GM21619 (cell line): ENCODE measurements around the gene DEPDC4.
"Not testable (repeated sequence)": the region's sequence is repeated elsewhere in the genome, so short reads cannot be mapped to it uniquely, and the experiment has no call there.

ENCODE experiments used
- ATAC-seq: cut with Tn5 transposase; IDR thresholded peaks from one replicate; pipeline ENCODE4 v1.9.1; 2021; ENCODE audit not compliant: unreplicated experiment

Gene DEPDC4

GRCh38 chr12:100265107-100265506 is 1.8 kb downstream of the DEPDC4 start:
- not testable (repeated sequence) for ATAC-seq

DNA sequence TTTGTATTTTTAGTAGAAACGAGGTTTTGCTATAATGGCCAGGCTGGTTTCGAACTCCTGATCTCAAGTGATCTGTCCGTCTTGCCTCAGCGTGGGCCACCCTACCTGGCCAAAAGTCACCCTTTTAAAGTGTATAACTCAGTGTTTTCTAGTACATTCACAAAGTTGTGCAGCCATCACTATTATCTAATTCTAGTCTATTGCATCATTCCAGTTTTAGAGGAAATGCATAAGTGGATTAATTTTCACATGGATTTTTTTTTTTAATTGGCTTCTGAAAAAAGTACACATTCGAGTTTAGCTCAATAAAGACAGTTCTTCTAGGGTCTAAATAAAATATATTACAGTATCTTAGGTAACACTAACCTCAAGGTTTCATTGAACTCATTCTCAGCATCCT is 3.7 kb downstream of the DEPDC4 start:
- no peak for ATAC-seq

DNA sequence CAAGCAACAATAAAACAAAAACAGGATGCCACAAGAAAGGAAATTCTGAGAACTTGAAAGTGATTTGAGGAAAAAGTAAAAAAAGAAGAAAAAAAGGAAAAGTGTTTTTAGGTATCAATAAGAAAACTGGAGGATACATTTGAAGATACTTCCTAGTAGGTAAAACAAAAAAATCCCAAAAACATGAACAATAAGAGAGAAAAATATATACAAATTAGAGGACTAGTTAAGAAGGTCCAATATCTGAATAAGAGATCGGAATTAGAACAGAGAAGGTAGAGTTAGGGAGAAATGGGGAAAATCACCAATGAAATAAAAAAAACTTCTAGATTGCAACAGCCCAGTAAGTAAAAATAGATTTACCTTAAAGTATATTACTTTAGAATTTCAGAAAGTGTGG is 8.8 kb downstream of the DEPDC4 start:
- ATAC-seq = no peak

DNA sequence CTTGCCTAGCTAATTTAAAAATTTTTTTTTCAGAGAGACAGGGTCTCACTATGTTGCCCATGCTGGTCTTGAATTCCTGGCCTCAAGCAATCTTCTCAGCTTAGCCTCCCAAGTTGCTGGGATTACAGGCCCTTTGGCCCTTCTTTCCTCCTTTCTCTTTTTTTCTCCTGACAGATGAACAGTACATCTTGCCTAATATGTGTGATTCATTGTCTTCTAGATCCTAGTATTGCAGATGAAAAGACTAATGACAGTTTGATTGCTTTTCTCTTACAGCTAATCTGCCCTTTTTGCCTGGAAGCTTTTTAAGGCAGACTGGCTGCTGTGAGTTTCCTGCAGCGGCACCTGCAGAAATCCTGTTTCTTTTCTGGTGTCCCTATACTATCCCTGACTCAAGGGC is 12.0 kb downstream of the DEPDC4 start:
- ATAC-seq = no peak

DNA sequence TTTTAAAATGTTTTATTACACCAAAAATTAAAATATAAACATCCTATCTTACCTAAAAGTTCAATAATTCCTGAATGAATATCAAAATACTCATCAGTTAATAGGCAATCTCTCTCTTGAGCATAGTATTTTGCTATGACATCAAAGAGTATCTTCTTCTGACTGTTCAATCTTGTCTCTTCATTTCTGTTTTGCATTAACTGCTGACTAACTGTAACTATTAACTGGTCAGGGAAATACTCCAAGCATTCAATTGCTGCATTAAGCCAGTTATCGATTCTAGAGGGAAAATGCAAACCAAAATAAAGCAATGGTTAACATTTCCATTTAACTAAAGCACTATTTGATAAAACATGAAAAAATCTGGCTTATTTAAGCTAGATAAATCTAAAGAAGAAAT is 13.4 kb downstream of the DEPDC4 start:
- ATAC-seq = no peak

- no peak for ATAC-seq
Measured at GRCh38 chr12:100251917-100252316, 15.0 kb downstream of the DEPDC4 start.

DNA sequence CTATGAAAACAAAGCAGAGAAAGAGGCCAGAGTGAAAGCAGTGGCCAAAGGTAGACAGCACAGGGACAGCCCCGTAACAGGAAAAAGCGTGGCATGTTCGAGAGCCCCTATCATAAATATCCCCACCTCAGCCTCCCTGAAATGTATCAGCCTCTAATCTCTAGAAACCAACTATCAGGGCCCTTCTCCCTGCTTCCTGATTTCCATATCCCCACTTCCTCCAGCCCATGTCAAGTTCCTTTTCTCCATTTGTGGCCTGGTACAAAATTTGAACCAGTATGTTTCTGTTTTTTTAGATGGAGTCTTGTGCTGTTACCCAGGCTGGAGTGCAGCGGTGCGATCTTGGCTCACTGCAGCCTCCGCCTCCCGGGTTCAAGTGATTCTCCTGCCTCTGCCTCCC is 16.9 kb downstream of the DEPDC4 start:
- no peak for ATAC-seq

GRCh38 chr12:100248886-100249285 is 18.0 kb downstream of the DEPDC4 start:
- ATAC-seq = no peak

DNA sequence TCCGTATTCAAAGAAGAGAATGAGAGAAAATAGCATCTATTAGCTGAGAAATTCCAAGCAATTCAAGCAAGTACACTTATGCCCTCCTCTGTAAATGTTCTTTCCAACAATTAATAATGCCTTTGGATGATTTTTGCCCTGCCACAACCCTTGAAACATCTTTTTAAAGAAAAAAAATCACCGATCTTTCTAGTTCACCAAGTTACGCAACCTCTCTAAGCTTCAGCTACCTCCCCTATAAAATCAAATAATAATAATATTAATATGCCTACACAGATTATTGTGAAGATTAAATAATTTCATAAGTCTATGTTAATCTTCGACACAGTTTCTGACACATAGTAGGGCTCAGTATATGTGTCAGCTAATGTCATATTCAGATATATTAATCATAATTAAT is 19.1 kb downstream of the DEPDC4 start:
- ATAC-seq = no peak

DNA sequence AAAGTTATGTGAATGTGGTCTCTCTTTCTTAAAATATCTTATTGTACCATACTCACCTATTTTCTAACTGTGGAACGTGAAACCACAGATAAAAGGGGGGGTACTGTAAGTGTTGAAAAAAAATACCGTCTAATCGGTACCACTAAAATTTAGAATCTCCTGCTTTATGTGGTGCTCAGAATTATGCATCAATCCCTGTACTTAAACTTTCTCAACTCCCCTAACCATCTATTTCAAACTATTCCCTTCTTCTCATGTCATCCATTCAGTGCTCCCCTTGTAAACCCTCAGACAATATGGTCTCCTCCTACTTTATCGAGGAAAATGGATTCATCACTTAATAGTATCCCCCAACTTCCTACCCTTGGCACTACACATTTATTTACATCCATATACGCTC is 23.7 kb downstream of the DEPDC4 start:
- no peak for ATAC-seq

DNA sequence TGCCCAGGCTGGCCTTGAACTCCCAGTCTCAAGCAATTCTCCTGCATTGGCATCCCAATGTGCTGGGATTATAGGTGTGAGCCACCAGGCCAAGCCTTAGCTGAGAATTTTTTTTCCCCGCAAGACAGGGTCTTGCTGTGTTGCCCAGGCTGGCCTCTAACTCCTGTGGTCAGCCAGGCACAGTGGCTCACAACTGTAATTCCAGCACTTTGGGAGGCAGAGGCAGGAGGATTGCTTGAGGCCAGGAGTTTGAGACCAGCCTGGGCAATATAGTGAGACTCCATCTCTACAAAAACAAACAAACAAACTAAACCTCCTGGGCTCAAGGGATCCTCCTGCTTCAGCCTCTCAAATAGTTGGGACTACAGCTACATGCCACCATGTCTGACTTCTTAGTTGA is 27.3 kb downstream of the DEPDC4 start:
- no peak for ATAC-seq

DNA sequence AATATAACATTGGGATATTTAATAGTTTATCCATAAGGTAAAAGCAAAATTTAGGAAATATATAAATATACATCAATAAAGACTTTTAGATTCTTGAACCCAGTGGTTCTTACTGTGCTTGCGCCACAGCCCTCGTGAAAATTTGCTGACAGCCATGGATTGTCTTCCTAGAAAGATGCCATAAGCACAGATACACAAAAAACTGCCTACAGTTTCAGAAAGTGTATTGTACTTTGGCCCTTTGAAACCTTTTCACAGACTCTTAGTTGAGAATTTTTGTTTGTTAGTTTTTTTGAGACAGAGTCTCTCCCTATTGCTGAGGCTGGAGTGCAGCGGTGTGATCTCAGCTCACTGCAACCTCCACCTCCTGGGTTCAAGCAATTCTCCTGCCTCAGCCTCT is 28.1 kb downstream of the DEPDC4 start:
- no peak for ATAC-seq

GRCh38 chr12:100234591-100235304 is 32.1 kb downstream of the DEPDC4 start:
- no peak for ATAC-seq

DNA sequence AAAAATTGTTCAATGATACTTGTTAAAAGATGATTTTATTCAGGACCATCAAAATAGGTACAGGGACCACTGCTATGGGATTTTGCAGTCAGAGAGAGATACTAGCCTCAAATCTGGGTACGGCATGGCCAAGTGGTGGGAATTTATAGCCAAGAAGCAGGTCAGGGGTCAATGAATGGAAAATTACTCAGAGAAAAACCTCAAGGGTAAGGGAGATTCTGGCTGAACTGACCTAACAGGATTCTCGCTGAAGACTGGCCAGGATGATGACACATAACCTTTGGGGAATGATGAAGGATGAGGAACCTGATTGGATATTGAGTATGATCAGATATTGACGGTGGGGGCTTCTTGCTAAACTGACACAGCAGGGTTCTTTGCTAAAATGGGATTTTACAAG is 32.7 kb downstream of the DEPDC4 start:
- no peak for ATAC-seq

GRCh38 chr12:100231873-100232272 is 35.0 kb downstream of the DEPDC4 start:
- not testable (repeated sequence) for ATAC-seq

DNA sequence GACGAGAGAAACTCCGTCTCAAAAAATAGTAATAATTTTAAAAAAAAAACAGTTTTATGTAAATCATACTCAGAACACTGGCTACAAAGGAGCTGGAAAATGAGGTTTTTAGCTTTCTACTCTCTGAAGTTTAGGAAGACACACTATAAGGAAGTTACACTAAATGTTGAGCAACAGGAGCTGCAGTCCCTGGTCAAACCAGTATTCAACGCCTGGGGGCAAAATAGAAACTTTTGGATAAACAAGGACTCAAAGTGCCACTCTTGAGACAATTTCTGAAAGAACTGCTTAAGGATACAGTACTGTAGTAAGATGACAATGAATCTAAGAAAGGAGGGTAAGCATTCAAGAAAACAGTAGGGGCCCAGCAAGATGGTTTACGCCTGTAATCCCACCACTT is 37.0 kb downstream of the DEPDC4 start:
- no peak for ATAC-seq

DNA sequence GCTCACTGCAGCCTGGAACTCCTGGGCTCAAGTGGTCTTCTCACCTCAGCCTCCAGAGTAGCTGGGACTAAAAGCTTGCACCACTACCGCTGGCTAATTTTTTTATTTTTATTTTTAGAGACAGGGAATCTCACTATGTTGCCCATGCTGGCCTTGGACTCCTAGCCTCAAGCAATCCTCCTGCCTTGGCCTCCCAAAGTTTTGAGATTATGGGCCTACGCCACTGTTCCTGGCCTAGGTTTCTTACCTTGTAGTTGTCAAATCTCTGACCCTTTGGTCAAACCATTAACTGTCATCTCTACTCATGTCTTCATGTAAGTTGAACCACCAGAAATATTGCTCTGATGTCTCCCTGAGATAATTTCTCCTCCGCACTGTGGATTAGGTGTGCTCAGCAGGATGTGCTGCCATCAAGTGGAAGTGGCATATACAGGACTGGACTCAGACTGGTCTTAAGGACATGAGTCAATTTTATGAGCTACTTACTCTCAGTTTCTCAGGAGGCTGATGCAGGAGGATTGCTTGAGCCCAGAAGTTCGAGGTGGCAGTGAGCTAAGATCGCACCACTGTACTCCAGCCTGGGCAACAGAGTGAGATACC is 37.7 kb downstream of the DEPDC4 start:
- no peak for ATAC-seq

DNA sequence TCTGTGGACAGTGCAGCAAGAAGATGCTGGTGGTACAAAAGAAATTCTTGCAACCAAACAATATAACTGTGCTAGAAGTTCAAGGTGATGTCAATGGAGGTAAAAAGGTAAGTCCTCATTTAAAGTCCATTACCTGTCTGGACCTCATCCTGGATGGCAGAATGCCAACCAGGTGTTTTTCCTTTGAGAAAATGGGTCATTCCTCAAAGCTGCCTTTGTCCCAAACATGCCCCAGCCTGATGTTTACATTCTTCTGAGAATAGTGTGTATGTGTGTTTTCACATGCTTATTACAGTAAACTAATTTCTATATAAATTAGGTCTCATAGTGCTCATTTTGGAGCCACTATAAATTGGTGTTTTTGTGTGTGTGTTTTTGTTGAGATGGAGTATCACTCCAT is 41.4 kb downstream of the DEPDC4 start:
- no peak for ATAC-seq

GRCh38 chr12:100222173-100222572 is 44.7 kb downstream of the DEPDC4 start:
- ATAC-seq = not testable (repeated sequence)

- no peak for ATAC-seq
Measured at GRCh38 chr12:100221523-100221922, 45.4 kb downstream of the DEPDC4 start.

DNA sequence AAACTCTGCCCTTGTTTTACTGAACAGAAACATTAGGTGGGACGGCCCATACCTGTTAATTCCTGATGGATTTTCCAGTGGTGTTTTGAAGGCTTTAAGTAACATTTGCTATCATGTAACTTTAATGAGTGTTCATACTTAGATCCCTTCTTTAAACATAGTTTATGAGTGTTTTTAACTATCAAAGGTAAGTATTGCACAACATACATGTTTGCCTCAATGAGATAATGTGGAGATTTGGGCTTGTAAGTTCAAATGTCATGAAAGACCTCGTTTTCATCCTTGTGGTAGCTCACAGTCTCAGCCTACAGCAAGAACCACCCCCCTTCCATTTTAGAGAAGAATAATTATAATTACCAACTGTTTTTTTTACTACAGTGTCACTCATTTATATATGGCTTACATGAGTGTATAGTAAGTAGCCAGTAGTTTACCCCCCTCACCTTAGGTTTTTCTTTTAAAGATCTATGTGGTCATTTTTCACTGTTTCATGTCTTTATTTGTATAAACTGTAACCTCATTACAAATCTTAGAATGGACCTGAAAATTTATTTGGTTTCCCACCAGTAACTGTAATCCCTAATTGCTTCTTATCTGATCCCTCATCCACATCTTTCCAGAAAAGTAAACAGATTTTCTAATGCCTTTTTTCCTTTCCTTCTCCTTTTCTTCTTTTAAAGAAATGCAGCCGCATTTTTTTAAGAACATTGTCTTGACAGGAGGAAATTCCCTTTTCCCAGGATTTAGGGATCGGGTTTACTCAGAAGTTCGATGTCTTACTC is 47.4 kb downstream of the DEPDC4 start:
- ATAC-seq = no peak

DNA sequence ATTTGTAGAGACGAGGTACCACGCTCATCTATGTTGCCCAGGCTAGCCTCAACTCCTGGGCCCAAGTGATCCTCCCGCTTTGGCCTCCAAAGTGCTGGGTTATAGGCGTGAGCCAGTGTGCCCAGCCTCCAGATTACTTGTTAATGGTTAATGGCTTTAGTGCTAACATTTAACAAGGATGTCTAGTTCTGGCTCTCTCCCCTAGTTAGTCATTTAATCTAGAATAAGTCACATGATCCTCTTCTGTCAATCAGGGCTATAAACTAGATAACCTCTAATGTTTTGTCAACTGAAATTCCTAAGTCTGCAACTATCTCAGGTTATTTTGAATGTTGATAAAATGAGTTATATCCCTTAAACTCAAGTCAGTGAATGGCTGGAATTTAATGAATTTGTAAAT is 50.5 kb downstream of the DEPDC4 start:
- ATAC-seq = no peak
